ENCODE results near the gene ZNF579. TPM values are rescaled to one million over a fixed set of nuclear protein-coding genes. Genes with fewer than 3 reads are reported as not detected.

The ZNF579 gene
- total and polyA plus RNA-seq, 2 donors (not counting 3 experiments of a cell fraction or from before 2014, with no cell fraction given): 11.6 to 15.7 TPM

DNA sequence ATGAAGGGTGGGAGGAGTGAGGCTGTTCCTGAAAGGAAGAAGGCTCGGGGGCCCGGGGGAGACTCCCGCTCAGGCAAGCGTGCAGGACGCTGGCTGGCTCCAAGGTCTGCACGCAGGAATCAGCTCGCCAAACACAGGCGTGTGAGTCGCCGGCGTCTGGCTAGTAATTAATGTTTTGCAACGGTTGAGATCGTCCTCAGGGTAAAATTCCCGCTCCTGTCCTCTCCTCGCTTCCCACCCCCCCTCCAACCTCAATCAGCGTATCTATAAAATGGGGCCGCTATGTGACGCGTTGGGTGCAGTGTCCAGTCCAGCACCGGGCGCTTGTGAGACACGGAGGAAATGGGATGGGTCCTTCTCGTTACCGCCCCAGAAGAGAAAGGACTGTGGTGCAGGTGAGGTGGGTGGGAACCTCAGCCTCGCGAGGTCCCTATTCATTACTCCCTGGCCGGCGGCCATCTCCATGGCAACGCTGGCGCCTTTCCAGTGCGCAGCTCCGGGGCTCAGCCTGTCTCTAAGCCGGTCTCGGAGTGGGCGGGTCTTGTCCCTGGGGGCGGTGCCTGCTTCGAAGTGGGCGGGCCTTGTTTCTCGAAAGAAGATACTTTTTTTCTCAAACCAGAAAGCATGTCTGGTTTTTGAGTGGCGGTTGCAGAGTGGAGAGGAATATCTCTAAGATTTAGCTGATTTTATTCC is 6.5 kb upstream of the ZNF579 start:
- CTCF ChIA-PET: interaction anchor here (1.0 to 1.1 kb wide), 2 partner anchors 46 to 120 kb away, joined by 3 read pairs; no protein-coding TSS in a partner anchor

More for the DNA sequence above, 6.5 kb upstream of the ZNF579 start:
- H3K27ac ChIP-seq (ENCODE audit: insufficient read depth, low read depth, low read length): no peak overlapping the region
- DNase-seq (ENCODE audit: low read depth, low spot score) (peak; percentile 92), FAIRE-seq (peak; percentile 94)
- TF ChIP-seq FOS (IDR thresholded peaks at IDR 0.05; ENCODE audit: borderline replicate concordance, insufficient read depth, low read length): no peak
- no peak for TF ChIP-seq CTCF (IDR thresholded peaks at IDR 0.05; ENCODE audit: extremely low read depth in 1 of 2, insufficient read depth in 1 of 2, low read depth in 1 of 2, low read length in 2 of 2)
- TF ChIP-seq JUN (IDR thresholded peaks at IDR 0.05; ENCODE audit: borderline replicate concordance, insufficient read depth, insufficient read length, low read depth): no peak
- peak; percentile 17 for TF ChIP-seq POLR2AphosphoS5 (IDR thresholded peaks at IDR 0.05; ENCODE audit: insufficient read depth, low read depth, low read length)
- H4K20me1 ChIP-seq (replicated peaks; ENCODE audit: control insufficient read depth, extremely low read depth, insufficient read depth, low read length): no peaks in the 10 kb centered on the region
- no peaks in the 10 kb centered on the region for H3K9me3 ChIP-seq (replicated peaks; ENCODE audit: control insufficient read depth, insufficient read depth, low read length)
- no peak overlapping the region for H3K9ac ChIP-seq (replicated peaks; ENCODE audit: extremely low read depth, insufficient read depth, low read length)
- POLR2A ChIA-PET: interaction anchor here (2.3 kb wide), 1 partner anchor 12 kb away, joined by 8 read pairs; the partner anchor contains the start of genes FIZ1 and ZNF524
- dilution Hi-C loops (cut with MboI; ENCODE audit: extremely low pct_ligation_motif_present, low sequenced_read_pairs): no loop called here
- H3K4me2 ChIP-seq (ENCODE audit: insufficient read depth, low read length): peak overlapping the region; percentile 20
- intact Hi-C loops (cut with micrococcal nuclease): loop anchor here (1.0 kb wide), 1 partner anchor 12 kb away; the partner anchor contains the start of gene FIZ1
- peak overlapping the region; percentile 16 for H2AFZ ChIP-seq (ENCODE audit: low read depth, low read length)
- H3K27me3 ChIP-seq (ENCODE audit: control insufficient read depth in 2 of 2, insufficient read depth in 2 of 2, low read length in 2 of 2): peaks cover 4 to 7% of the 10 kb centered on the region in 2 experiments
- BruUV-seq (replicated peaks): no TSS peak
- no peaks in the 10 kb centered on the region for H3K4me1 ChIP-seq (ENCODE audit: control insufficient read depth, extremely low read depth, insufficient read depth, low read length)
- H3K4me3 ChIP-seq (replicated peaks in 1 of 3; ENCODE audit: insufficient read depth in 1 of 3, low read depth in 1 of 3, low read length in 3 of 3): peak overlapping the region in 1 of 3 experiments; percentile 3
- no peaks in the 10 kb centered on the region for H3K79me2 ChIP-seq (ENCODE audit: control insufficient read depth, insufficient read depth, low read length)
- no peaks in the 10 kb centered on the region for H3K9me1 ChIP-seq (replicated peaks; ENCODE audit: control insufficient read depth, extremely low read depth, insufficient read depth, low read length)
- H3K36me3 ChIP-seq (ENCODE audit: control insufficient read depth in 2 of 2, extremely low read depth in 1 of 2, insufficient read depth in 2 of 2, low read length in 2 of 2): peaks cover 0 to 3% of the 10 kb centered on the region in 2 experiments
